ENCODE measurements around the gene GCK. TPM values are rescaled to one million over a fixed set of nuclear protein-coding genes. Genes with fewer than 3 reads are reported as not detected.

Gene GCK
- total and polyA plus RNA-seq, 2 of the 13 experiments (the other 11 are each of a cell fraction or from before 2014, with no cell fraction given): not detected

DNA sequence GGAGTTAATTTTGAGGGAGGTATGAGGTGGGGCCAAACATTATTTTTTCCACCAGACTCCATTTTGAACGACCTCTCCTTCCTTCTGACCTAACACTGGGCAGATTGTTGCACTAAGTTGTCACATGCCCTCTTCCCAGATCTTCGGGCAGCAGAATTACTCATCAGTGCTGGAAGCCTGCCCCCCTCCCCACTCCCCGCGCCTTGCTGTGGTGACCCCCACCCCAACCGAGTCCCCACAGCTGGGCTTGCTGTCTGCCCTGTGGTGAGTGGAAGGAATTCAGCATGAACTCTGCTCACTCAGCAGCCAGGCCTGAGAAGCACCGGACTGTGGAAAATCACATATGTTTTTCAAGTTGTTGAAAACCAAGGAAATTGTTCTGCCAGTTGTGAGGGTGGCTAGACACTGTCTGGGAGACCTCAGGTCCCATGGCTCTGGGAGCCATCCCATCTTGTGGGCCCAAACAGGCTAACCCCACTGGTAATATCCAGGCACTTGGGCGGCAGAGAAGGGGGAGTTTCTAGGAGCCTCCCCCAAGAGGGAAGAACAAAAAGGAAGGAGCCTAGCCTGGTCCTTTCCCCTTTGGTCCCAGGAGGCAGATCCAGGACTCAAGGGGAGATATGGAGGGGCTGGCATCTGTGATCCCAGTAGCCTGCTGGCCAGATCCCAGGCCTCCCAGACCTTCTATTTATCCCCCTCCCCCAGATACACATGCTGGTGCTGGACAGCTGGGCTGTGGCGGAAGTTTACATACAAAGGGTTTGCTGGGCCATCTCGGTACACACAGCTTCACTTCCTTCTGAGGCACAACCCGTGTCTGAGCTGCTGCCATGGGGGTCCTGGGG is 88.6 kb downstream of the GCK start (continued):
- TF ChIP-seq, protein P1, sequence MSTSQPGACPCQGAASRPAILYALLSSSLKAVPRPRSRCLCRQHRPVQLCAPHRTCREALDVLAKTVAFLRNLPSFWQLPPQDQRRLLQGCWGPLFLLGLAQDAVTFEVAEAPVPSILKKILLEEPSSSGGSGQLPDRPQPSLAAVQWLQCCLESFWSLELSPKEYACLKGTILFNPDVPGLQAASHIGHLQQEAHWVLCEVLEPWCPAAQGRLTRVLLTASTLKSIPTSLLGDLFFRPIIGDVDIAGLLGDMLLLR (CRISPR knock-in tag; IDR thresholded peaks at IDR 0.05): 0 out of 2 replicates have a peak, but pooled peaks have one; percentile 36
- no peak for TF ChIP-seq EZH2 (conservative IDR thresholded peaks at IDR 0.05; ENCODE audit: low read depth, low read length)
- TF ChIP-seq NR2F6 (IDR thresholded peaks at IDR 0.05): no peak
- TF ChIP-seq NR2F6 (CRISPR knock-in tag; IDR thresholded peaks at IDR 0.05): no peak
- no peak for TF ChIP-seq MED8 (CRISPR knock-in tag; IDR thresholded peaks at IDR 0.05; ENCODE audit: insufficient replicate concordance)
- peak; percentile 47; the same call in 1 of the 2 replicates for TF ChIP-seq ZFY (CRISPR knock-in tag; IDR thresholded peaks at IDR 0.05)
- peak; percentile 74 for TF ChIP-seq GABPB1 (CRISPR knock-in tag; IDR thresholded peaks at IDR 0.05)
- TF ChIP-seq JUND (CRISPR knock-in tag; IDR thresholded peaks at IDR 0.05): no peak
- TF ChIP-seq, protein P2, sequence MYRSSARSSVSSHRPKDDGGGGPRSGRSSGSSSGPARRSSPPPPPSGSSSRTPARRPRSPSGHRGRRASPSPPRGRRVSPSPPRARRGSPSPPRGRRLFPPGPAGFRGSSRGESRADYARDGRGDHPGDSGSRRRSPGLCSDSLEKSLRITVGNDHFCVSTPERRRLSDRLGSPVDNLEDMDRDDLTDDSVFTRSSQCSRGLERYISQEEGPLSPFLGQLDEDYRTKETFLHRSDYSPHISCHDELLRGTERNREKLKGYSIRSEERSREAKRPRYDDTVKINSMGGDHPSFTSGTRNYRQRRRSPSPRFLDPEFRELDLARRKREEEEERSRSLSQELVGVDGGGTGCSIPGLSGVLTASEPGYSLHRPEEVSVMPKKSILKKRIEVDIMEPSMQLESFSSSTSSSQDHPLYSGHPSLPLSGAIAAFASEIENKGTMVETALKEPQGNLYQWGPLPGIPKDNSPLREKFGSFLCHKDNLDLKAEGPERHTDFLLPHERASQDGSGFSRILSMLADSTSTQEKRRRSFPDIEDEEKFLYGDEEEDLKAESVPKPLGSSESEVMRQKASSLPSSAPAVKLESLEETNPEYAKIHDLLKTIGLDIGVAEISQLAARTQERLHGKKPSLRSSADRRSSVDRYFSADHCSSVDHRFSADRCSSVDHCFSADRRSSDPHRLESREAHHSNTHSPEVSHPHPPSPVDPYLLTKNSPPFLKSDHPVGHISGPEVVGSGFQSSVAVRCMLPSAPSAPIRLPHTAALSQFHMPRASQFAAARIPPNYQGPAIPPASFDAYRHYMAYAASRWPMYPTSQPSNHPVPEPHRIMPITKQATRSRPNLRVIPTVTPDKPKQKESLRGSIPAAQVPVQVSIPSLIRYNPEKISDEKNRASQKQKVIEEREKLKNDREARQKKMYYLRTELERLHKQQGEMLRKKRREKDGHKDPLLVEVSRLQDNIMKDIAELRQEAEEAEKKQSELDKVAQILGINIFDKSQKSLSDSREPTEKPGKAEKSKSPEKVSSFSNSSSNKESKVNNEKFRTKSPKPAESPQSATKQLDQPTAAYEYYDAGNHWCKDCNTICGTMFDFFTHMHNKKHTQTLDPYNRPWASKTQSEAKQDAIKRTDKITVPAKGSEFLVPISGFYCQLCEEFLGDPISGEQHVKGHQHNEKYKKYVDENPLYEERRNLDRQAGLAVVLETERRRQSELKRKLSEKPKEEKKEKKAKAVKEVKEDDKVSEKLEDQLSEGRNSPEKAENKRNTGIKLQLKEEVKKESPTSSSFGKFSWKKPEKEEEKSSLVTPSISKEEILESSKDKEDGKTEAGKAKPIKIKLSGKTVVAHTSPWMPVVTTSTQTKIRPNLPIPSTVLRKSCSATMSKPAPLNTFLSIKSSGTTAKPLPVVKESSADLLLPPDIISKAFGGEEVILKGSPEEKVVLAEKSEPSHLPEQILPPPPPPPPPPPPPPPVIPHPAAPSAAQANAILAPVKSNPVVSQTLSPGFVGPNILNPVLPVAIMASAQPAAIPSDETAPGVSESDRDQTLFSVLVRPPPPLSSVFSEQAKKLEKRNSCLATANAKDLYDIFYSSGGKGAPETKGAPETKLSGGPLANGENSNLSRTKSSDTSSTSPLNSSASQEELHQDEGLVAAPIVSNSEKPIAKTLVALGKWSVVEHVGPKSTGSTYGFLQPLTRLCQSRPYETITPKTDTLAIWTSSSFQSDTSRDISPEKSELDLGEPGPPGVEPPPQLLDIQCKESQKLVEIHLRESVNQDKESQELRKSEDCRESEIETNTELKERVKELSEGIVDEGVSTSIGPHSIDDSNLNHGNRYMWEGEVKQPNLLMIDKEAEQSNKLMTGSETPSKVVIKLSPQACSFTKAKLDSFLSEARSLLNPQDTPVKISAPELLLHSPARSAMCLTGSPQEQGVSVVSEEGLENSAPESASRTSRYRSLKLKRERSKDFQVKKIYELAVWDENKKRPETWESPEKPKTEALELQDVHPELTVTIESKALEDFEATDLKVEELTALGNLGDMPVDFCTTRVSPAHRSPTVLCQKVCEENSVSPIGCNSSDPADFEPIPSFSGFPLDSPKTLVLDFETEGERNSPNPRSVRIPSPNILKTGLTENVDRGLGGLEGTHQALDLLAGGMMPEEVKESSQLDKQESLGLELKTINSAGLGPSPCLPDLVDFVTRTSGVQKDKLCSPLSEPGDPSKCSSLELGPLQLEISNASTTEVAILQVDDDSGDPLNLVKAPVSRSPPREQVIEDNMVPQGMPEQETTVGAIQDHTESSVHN (CRISPR knock-in tag; IDR thresholded peaks at IDR 0.05): no peak
- TF ChIP-seq MBNL3 (CRISPR knock-in tag; conservative IDR thresholded peaks at IDR 0.05): no peak
- peak; percentile 27; the same call in 1 of the 2 replicates for TF ChIP-seq ZNF501 (CRISPR knock-in tag; IDR thresholded peaks at IDR 0.05)
- no peak for TF ChIP-seq CBX2 (IDR thresholded peaks at IDR 0.05; ENCODE audit: low read depth, low read length)
- peak; percentile 20; the same call in 1 of the 2 replicates for TF ChIP-seq CBX2 (CRISPR knock-in tag; IDR thresholded peaks at IDR 0.05; ENCODE audit: low read depth)
- peak; percentile 77; the same call in 1 of the 2 replicates for TF ChIP-seq KDM5B (CRISPR knock-in tag; IDR thresholded peaks at IDR 0.05; ENCODE audit: borderline replicate concordance)
- TF ChIP-seq, protein P3, sequence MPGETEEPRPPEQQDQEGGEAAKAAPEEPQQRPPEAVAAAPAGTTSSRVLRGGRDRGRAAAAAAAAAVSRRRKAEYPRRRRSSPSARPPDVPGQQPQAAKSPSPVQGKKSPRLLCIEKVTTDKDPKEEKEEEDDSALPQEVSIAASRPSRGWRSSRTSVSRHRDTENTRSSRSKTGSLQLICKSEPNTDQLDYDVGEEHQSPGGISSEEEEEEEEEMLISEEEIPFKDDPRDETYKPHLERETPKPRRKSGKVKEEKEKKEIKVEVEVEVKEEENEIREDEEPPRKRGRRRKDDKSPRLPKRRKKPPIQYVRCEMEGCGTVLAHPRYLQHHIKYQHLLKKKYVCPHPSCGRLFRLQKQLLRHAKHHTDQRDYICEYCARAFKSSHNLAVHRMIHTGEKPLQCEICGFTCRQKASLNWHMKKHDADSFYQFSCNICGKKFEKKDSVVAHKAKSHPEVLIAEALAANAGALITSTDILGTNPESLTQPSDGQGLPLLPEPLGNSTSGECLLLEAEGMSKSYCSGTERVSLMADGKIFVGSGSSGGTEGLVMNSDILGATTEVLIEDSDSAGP (CRISPR knock-in tag; IDR thresholded peaks at IDR 0.05; ENCODE audit: borderline replicate concordance): 0 out of 2 replicates have a peak, but pooled peaks have one; percentile 36
- TF ChIP-seq ELF3 (CRISPR knock-in tag; IDR thresholded peaks at IDR 0.05): peak; percentile 77
- TF ChIP-seq DNMT1 (CRISPR knock-in tag; IDR thresholded peaks at IDR 0.05): no peak
- no peak for TF ChIP-seq JDP2 (CRISPR knock-in tag; IDR thresholded peaks at IDR 0.05; ENCODE audit: borderline replicate concordance)
- TF ChIP-seq, protein P4, sequence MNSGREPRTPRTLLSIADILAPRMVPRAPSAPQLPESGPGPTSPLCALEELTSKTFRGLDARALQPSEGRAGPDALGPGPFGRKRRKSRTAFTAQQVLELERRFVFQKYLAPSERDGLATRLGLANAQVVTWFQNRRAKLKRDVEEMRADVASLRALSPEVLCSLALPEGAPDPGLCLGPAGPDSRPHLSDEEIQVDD (CRISPR knock-in tag; IDR thresholded peaks at IDR 0.05; ENCODE audit: borderline replicate concordance): no peak

All from HepG2 (cell line).